ENCODE measurements around the gene FNDC1.

Gene FNDC1

DNA sequence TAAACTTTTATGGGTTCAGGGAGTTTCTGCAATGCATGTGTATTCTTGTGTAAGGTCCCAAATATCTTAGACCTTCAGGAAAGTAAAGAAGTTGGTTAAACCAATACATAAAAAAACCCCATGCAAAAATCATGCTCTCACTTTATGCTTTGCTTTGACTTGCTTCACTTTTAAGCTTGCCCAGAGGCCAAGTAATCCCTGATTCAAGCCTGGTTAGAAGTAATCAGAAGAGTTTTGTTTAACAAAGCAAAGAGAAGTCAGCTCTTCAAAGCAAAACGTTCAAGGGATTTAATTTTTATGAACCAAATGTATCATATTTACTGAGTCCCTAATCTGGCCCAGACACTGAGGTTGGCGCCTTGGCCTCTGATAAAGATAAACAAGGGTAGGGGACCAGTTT, 26.7 kb upstream of the FNDC1 start:
- no peaks in the 10 kb centered on the region for H3K36me3 ChIP-seq (ENCODE audit: insufficient read depth, low read length)
- no peak for ATAC-seq (ENCODE audit: insufficient read depth, low read depth)
- H4K20me1 ChIP-seq (ENCODE audit: insufficient read depth, low read length) = no peaks in the 10 kb centered on the region
- DNase-seq = no peak
- TF ChIP-seq, protein P1, sequence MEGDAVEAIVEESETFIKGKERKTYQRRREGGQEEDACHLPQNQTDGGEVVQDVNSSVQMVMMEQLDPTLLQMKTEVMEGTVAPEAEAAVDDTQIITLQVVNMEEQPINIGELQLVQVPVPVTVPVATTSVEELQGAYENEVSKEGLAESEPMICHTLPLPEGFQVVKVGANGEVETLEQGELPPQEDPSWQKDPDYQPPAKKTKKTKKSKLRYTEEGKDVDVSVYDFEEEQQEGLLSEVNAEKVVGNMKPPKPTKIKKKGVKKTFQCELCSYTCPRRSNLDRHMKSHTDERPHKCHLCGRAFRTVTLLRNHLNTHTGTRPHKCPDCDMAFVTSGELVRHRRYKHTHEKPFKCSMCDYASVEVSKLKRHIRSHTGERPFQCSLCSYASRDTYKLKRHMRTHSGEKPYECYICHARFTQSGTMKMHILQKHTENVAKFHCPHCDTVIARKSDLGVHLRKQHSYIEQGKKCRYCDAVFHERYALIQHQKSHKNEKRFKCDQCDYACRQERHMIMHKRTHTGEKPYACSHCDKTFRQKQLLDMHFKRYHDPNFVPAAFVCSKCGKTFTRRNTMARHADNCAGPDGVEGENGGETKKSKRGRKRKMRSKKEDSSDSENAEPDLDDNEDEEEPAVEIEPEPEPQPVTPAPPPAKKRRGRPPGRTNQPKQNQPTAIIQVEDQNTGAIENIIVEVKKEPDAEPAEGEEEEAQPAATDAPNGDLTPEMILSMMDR (IDR thresholded peaks at IDR 0.05; ENCODE audit: borderline replicate concordance, extremely low read depth, low read length, poor library complexity, severe bottlenecking) = no peak
- TF ChIP-seq EZH2 (IDR thresholded peaks at IDR 0.05; ENCODE audit: borderline replicate concordance, low read depth, low read length, severe bottlenecking) = no peak
- H2AFZ ChIP-seq (ENCODE audit: low read depth, low read length) = no peak overlapping the region
- H3K9ac ChIP-seq (ENCODE audit: low read depth, low read length) = no peak overlapping the region
- H3K79me2 ChIP-seq (ENCODE audit: insufficient read depth, low read length) = no peaks in the 10 kb centered on the region
- H3K27ac ChIP-seq (ENCODE audit: low read length) = no peak overlapping the region
- no peaks in the 10 kb centered on the region for H3K4me1 ChIP-seq (ENCODE audit: insufficient read depth, low read length)
- no peak overlapping the region for H3K4me3 ChIP-seq (ENCODE audit: low read depth in 1 of 2, low read length in 2 of 2)
- no peak overlapping the region for H3K4me2 ChIP-seq (ENCODE audit: insufficient read depth, low read length)
- H3K9me3 ChIP-seq (ENCODE audit: insufficient read depth, low read length, severe bottlenecking) = no peaks in the 10 kb centered on the region
- H3K27me3 ChIP-seq (ENCODE audit: insufficient read depth, low read length, poor library complexity) = peaks cover 19% of the 10 kb centered on the region

DNA sequence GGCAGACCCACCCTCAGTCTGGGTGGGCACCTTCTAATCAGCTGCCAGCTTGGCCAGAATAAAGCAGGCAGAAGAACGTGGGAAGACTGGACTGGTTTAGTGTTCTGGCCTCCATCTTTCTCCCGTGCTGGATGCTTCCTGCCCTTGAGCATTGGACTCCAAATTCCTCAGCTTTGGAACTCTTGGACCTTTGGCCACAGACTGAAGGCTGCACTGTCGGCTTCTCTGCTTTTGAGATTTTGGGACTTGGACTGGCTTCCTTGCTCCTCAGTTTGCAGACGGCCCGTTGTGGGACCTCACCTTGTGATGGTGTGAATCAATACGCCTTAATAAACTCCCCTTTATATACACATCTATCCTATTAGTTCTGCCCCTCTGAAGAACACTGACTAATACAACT, 20.6 kb upstream of the FNDC1 start:
- H3K36me3 ChIP-seq (ENCODE audit: insufficient read depth, low read length) = no peaks in the 10 kb centered on the region
- H2AFZ ChIP-seq (ENCODE audit: low read depth, low read length) = no peak overlapping the region
- no peak for DNase-seq
- no peak overlapping the region for H3K4me2 ChIP-seq (ENCODE audit: insufficient read depth, low read length)
- no peak overlapping the region for H3K9ac ChIP-seq (ENCODE audit: low read depth, low read length)
- TF ChIP-seq, protein P1 (IDR thresholded peaks at IDR 0.05; ENCODE audit: borderline replicate concordance, extremely low read depth, low read length, poor library complexity, severe bottlenecking) = no peak
- TF ChIP-seq EZH2 (IDR thresholded peaks at IDR 0.05; ENCODE audit: borderline replicate concordance, low read depth, low read length, severe bottlenecking) = no peak
- ATAC-seq (ENCODE audit: insufficient read depth, low read depth) = no peak
- no peak overlapping the region for H3K4me3 ChIP-seq (ENCODE audit: low read depth in 1 of 2, low read length in 2 of 2)
- H3K79me2 ChIP-seq (ENCODE audit: insufficient read depth, low read length) = no peaks in the 10 kb centered on the region
- H3K4me1 ChIP-seq (ENCODE audit: insufficient read depth, low read length) = no peaks in the 10 kb centered on the region
- H3K27ac ChIP-seq (ENCODE audit: low read length) = no peak overlapping the region
- H3K27me3 ChIP-seq (ENCODE audit: insufficient read depth, low read length, poor library complexity) = peaks cover 8% of the 10 kb centered on the region
- H4K20me1 ChIP-seq (ENCODE audit: insufficient read depth, low read length) = no peaks in the 10 kb centered on the region
- H3K9me3 ChIP-seq (ENCODE audit: insufficient read depth, low read length, severe bottlenecking) = no peaks in the 10 kb centered on the region

DNA sequence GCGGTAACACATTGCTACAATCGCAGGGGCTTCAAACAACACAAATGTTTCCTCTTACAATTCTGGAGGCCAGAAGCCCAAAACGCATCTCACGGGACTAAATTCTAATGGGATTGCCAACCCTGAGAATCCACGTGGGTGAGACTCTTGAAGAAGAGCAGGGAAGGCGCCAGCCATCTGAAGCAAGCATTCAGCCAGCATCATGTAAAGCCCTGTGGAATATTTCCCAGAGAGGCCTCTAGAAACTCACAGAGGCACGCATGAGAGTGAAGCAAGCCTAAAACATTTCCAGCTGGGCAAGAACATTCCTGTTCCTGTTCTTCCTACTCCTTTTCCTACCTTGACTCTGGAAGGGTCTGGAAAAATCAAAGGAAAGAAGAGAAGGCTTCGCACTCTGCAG, 19.6 kb upstream of the FNDC1 start:
- Histone ChIP-seq H3K9me3 (ENCODE audit: insufficient read depth, low read length, severe bottlenecking) (no peaks in the 10 kb centered on the region), H3K9ac (ENCODE audit: low read depth, low read length) (no peak overlapping the region), H3K36me3 (ENCODE audit: insufficient read depth, low read length) (no peaks in the 10 kb centered on the region), H3K79me2 (ENCODE audit: insufficient read depth, low read length) (no peaks in the 10 kb centered on the region), H3K4me1 (ENCODE audit: insufficient read depth, low read length) (no peaks in the 10 kb centered on the region), H3K27me3 (ENCODE audit: insufficient read depth, low read length, poor library complexity) (peaks cover 8% of the 10 kb centered on the region), H3K4me2 (ENCODE audit: insufficient read depth, low read length) (no peak overlapping the region), H3K27ac (ENCODE audit: low read length) (no peak overlapping the region), H3K4me3 (ENCODE audit: low read depth in 1 of 2, low read length in 2 of 2) (no peak overlapping the region), H2AFZ (ENCODE audit: low read depth, low read length) (no peak overlapping the region), H4K20me1 (ENCODE audit: insufficient read depth, low read length) (no peaks in the 10 kb centered on the region)
- ATAC-seq (ENCODE audit: insufficient read depth, low read depth) (no peak), DNase-seq (no peak)
- TF ChIP-seq, protein P1 (IDR thresholded peaks at IDR 0.05; ENCODE audit: borderline replicate concordance, extremely low read depth, low read length, poor library complexity, severe bottlenecking) = no peak
- no peak for TF ChIP-seq EZH2 (IDR thresholded peaks at IDR 0.05; ENCODE audit: borderline replicate concordance, low read depth, low read length, severe bottlenecking)

Measured in DND-41 (cell line).